Mesodermal cell (in vitro differentiated cells): ENCODE results near the gene ICA1.

Experiments
- H3K27ac ChIP-seq: 2 replicates; pipeline ENCODE4 v1.7.0; 2013; ENCODE audit warnings: mild to moderate bottlenecking, low read depth, low read length, moderate library complexity; ENCODE audit not compliant: severe bottlenecking
- H3K36me3 ChIP-seq: 2 replicates; pipeline ENCODE4 v1.7.1; 2013; ENCODE audit warnings: mild to moderate bottlenecking, low read length, moderate library complexity; ENCODE audit not compliant: control insufficient read depth, insufficient read depth
- H3K4me1 ChIP-seq: one replicate; pipeline ENCODE4 v1.7.1; 2013; ENCODE audit warnings: mild to moderate bottlenecking, low read length; ENCODE audit not compliant: insufficient read depth, control insufficient read depth, poor library complexity, severe bottlenecking
- H3K4me3 ChIP-seq: 2 replicates; pipeline ENCODE4 v1.7.0; 2013; ENCODE audit warnings: low read length, control low read depth, mild to moderate bottlenecking; ENCODE audit not compliant: insufficient read depth, poor library complexity, severe bottlenecking; ENCODE audit errors: extremely low read depth
- H3K9me3 ChIP-seq: 2 replicates; pipeline ENCODE4 v1.7.1; 2013; ENCODE audit warnings: mild to moderate bottlenecking, low read length, moderate library complexity; ENCODE audit not compliant: control insufficient read depth
- WGBS, 2 experiments: methylation state at CpG; one replicate each; pipeline ENCODE4 v1.1.5; 2013; ENCODE audit warnings: missing lambda C conversion rate in 2 of 2; ENCODE audit not compliant: insufficient coverage in 2 of 2; 5-methylcytosine and 5-hydroxymethylcytosine counted together

The ICA1 gene

GRCh38 chr7:8160250-8160649 is 101.7 kb downstream of the ICA1 start:
- WGBS, 2 experiments = 71% methylated on average over 1 of the region's 3 CpGs; no CpG with 5 or more reads in 1 of the 2 experiments
- H3K4me1 ChIP-seq = peaks cover 7% of the 10 kb centered on the region
- no peaks in the 10 kb centered on the region for H3K9me3 ChIP-seq
- no peak overlapping the region for H3K4me3 ChIP-seq
- H3K27ac ChIP-seq = peak overlapping the region; percentile 45
- no peaks in the 10 kb centered on the region for H3K36me3 ChIP-seq

- H3K9me3 ChIP-seq = no peaks in the 10 kb centered on the region
- peaks cover 7% of the 10 kb centered on the region for H3K4me1 ChIP-seq
- H3K27ac ChIP-seq = no peak overlapping the region
- no peak overlapping the region for H3K4me3 ChIP-seq
- H3K36me3 ChIP-seq = no peaks in the 10 kb centered on the region
- 100% methylated on average over 1 of the region's 2 CpGs; no CpG with 5 or more reads in 1 of the 2 experiments for WGBS, 2 experiments
These were observed 102.4 kb downstream of the ICA1 start for GRCh38 chr7:8159595-8159994.

- no peaks in the 10 kb centered on the region for H3K9me3 ChIP-seq
- H3K36me3 ChIP-seq = no peaks in the 10 kb centered on the region
- no peak overlapping the region for H3K4me3 ChIP-seq
- peaks cover 7% of the 10 kb centered on the region for H3K4me1 ChIP-seq
- no peak overlapping the region for H3K27ac ChIP-seq
- 83 to 88% methylated on average over 1 of the region's 1 CpG for WGBS, 2 experiments
These were observed 104.7 kb downstream of the ICA1 start for GRCh38 chr7:8157296-8157695.

- WGBS, 2 experiments = 88 to 98% methylated on average over 3 to 4 of the region's 4 CpGs
- no peak overlapping the region for H3K27ac ChIP-seq
- peaks cover 7% of the 10 kb centered on the region for H3K4me1 ChIP-seq
- H3K36me3 ChIP-seq = no peaks in the 10 kb centered on the region
- H3K9me3 ChIP-seq = no peaks in the 10 kb centered on the region
- no peak overlapping the region for H3K4me3 ChIP-seq
These were observed 106.1 kb downstream of the ICA1 start for GRCh38 chr7:8155836-8156235.

- H3K9me3 ChIP-seq = no peaks in the 10 kb centered on the region
- no peak overlapping the region for H3K27ac ChIP-seq
- 80 to 82% methylated on average over 1 of the region's 2 CpGs for WGBS, 2 experiments
- no peak overlapping the region for H3K4me3 ChIP-seq
- no peaks in the 10 kb centered on the region for H3K36me3 ChIP-seq
- no peaks in the 10 kb centered on the region for H3K4me1 ChIP-seq
These were observed 107.7 kb downstream of the ICA1 start for GRCh38 chr7:8154272-8154671.

GRCh38 chr7:8152489-8153192 is 109.3 kb downstream of the ICA1 start:
- H3K4me1 ChIP-seq = no peaks in the 10 kb centered on the region
- 97 to 100% methylated on average over 3 of the region's 4 CpGs for WGBS, 2 experiments
- H3K36me3 ChIP-seq = no peaks in the 10 kb centered on the region
- no peaks in the 10 kb centered on the region for H3K9me3 ChIP-seq
- H3K4me3 ChIP-seq = no peak overlapping the region
- H3K27ac ChIP-seq = no peak overlapping the region

GRCh38 chr7:8151161-8151725 is 110.7 kb downstream of the ICA1 start:
- no peaks in the 10 kb centered on the region for H3K36me3 ChIP-seq
- 94 to 95% methylated on average over 5 to 6 of the region's 7 CpGs for WGBS, 2 experiments
- no peak overlapping the region for H3K4me3 ChIP-seq
- H3K4me1 ChIP-seq = no peaks in the 10 kb centered on the region
- no peak overlapping the region for H3K27ac ChIP-seq
- H3K9me3 ChIP-seq = no peaks in the 10 kb centered on the region

- Histone ChIP-seq H3K4me1 (no peaks in the 10 kb centered on the region), H3K9me3 (no peaks in the 10 kb centered on the region), H3K27ac (no peak overlapping the region), H3K36me3 (no peaks in the 10 kb centered on the region), H3K4me3 (no peak overlapping the region)
- no CpG with 5 or more reads among the region's 4 CpGs for WGBS, 2 experiments
These were observed 112.7 kb downstream of the ICA1 start for GRCh38 chr7:8149222-8149621.

GRCh38 chr7:8147760-8148463 is 114.1 kb downstream of the ICA1 start:
- 92 to 100% methylated on average over 4 to 8 of the region's 11 CpGs for WGBS, 2 experiments
- Histone ChIP-seq H3K27ac (no peak overlapping the region), H3K4me1 (peaks cover 5% of the 10 kb centered on the region), H3K4me3 (no peak overlapping the region), H3K9me3 (no peaks in the 10 kb centered on the region), H3K36me3 (no peaks in the 10 kb centered on the region)

GRCh38 chr7:8146788-8147413 is 115.1 kb downstream of the ICA1 start:
- Histone ChIP-seq H3K4me3 (no peak overlapping the region), H3K36me3 (no peaks in the 10 kb centered on the region), H3K4me1 (peaks cover 5% of the 10 kb centered on the region), H3K9me3 (no peaks in the 10 kb centered on the region), H3K27ac (no peak overlapping the region)
- 41 to 43% methylated on average over 5 to 7 of the region's 8 CpGs for WGBS, 2 experiments
